PFSK-1 (cell line): ENCODE results near the gene KIAA0232.

Experiments
- FOXP2 ChIP-seq: optimal IDR thresholded peaks from 2 replicates; pipeline ENCODE3; 2011; ENCODE audit warnings: borderline replicate concordance, control low read depth, inconsistent platforms; ENCODE audit not compliant: insufficient read depth; ENCODE audit errors: extremely low read length, extremely low read depth
- POLR2AphosphoS5 ChIP-seq: IDR thresholded peaks from 2 replicates; pipeline ENCODE4 v1.6.1; 2012; ENCODE audit warnings: low read depth, mild to moderate bottlenecking, control low read depth, low read length, moderate library complexity
- SIN3A ChIP-seq: IDR thresholded peaks from 2 replicates; pipeline ENCODE4 v1.6.1; 2012; ENCODE audit warnings: mild to moderate bottlenecking, low read length, moderate library complexity, borderline replicate concordance; ENCODE audit not compliant: insufficient read depth
- TAF1 ChIP-seq: IDR thresholded peaks from 2 replicates; pipeline ENCODE4 v1.6.1; 2012; ENCODE audit warnings: low read length, control low read depth, borderline replicate concordance; ENCODE audit not compliant: insufficient read depth
- TF ChIP-seq, protein P1 (sequence below), 2 experiments: IDR thresholded peaks; 2 replicates each; pipeline versions ENCODE4 v1.6.1 to v1.8.0; 2011 to 2012; ENCODE audit warnings: low read depth in 2 of 2, low read length in 2 of 2, control low read depth in 1 of 2, inconsistent platforms in 1 of 2, mild to moderate bottlenecking in 1 of 2, moderate library complexity in 1 of 2; ENCODE audit not compliant: insufficient read depth in 1 of 2

Gene KIAA0232

DNA sequence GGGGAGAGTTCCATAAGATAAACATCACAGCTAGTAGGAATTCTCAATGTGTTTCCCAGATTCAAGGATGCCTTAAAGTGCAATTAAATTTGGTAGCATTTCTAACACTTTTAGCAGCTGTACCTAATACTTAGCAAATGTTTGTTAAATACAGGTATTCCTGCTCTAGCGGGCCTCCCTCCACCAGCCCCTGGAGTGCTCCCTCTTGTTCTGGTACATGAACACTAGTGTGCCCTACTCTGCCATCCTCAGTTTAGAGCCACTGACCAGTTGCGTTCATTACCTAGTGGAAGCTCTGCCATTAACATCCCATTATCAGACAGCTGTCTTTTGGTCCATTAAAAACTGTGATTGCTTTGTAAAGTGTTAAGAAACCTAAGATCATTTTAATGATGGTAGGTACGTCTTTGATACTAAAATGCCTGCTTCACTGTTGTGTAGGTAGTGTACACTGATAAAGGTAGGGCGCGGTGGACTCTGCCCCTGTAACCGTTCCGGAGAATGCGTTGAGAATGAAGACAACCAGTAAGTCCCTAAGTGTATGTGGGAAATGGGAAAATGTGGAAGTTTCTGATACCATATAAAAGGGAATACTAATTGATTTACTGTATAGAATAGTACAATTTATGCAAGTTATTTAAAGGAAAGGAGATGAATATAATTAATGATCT lies 21.7 kb downstream of the KIAA0232 start:
- TF ChIP-seq SIN3A (no peak), TAF1 (no peak), POLR2AphosphoS5 (no peak), FOXP2 (no peak)
- TF ChIP-seq, protein P1, sequence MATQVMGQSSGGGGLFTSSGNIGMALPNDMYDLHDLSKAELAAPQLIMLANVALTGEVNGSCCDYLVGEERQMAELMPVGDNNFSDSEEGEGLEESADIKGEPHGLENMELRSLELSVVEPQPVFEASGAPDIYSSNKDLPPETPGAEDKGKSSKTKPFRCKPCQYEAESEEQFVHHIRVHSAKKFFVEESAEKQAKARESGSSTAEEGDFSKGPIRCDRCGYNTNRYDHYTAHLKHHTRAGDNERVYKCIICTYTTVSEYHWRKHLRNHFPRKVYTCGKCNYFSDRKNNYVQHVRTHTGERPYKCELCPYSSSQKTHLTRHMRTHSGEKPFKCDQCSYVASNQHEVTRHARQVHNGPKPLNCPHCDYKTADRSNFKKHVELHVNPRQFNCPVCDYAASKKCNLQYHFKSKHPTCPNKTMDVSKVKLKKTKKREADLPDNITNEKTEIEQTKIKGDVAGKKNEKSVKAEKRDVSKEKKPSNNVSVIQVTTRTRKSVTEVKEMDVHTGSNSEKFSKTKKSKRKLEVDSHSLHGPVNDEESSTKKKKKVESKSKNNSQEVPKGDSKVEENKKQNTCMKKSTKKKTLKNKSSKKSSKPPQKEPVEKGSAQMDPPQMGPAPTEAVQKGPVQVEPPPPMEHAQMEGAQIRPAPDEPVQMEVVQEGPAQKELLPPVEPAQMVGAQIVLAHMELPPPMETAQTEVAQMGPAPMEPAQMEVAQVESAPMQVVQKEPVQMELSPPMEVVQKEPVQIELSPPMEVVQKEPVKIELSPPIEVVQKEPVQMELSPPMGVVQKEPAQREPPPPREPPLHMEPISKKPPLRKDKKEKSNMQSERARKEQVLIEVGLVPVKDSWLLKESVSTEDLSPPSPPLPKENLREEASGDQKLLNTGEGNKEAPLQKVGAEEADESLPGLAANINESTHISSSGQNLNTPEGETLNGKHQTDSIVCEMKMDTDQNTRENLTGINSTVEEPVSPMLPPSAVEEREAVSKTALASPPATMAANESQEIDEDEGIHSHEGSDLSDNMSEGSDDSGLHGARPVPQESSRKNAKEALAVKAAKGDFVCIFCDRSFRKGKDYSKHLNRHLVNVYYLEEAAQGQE (IDR thresholded peaks at IDR 0.05; ENCODE audit: insufficient read depth in 1 of 2, low read depth in 2 of 2, low read length in 2 of 2), result no peak

DNA sequence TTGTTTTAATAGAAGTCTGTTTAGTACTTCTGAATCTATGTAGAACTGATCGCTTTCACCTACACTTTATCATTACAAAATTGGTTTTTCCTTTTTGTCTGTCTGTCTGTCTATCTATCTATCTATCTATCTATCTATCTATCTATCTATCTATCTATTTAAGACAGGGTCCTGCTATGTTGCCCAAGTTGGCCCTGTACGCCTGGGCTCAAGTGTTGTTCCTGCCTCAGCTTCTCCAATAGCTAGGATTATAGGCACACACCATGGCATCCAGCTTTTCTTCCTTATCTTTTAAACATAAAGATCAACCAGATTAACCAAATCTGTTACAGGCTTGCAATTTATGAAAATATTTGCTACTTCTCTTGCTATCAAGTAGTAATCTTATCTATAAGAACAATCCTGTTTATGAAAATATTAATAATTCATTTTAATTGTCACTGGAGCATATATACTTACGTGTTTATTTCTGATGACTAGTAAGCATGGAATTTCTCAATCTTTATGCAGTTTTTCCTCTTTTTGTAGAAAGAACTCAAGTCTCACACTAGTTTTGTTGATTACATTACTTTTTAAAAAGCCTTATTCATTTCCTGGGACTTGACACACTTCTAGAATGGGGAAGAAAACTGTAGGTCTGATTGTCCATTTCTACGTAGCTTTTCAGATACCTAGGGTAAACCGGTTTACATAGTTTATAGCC lies 24.5 kb downstream of the KIAA0232 start:
- TF ChIP-seq SIN3A (no peak), POLR2AphosphoS5 (no peak), FOXP2 (no peak), TAF1 (no peak)
- TF ChIP-seq, protein P1 (IDR thresholded peaks at IDR 0.05; ENCODE audit: insufficient read depth in 1 of 2, low read depth in 2 of 2, low read length in 2 of 2), result no peak

DNA sequence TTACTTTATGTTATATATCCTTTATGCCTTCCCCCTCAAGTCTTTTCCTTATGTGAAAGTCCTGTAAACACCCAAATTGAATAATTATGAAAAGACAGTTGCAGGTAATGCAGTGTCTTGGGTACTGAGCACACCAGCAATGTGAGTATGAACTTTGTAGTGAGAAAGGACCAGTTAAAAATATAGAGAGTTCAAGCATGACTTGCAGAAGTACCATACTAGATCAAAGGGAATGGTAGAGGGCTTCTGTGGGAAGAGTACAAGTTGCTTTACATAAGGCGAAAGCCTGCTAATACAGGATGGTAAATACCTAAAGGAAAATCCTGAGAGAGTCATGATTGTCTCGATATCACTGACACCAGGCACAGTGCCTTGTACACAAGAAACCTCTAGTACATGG lies 25.7 kb downstream of the KIAA0232 start:
- TF ChIP-seq SIN3A (no peak), POLR2AphosphoS5 (no peak), FOXP2 (no peak), TAF1 (no peak)
- TF ChIP-seq, protein P1 (IDR thresholded peaks at IDR 0.05; ENCODE audit: insufficient read depth in 1 of 2, low read depth in 2 of 2, low read length in 2 of 2), result no peak

DNA sequence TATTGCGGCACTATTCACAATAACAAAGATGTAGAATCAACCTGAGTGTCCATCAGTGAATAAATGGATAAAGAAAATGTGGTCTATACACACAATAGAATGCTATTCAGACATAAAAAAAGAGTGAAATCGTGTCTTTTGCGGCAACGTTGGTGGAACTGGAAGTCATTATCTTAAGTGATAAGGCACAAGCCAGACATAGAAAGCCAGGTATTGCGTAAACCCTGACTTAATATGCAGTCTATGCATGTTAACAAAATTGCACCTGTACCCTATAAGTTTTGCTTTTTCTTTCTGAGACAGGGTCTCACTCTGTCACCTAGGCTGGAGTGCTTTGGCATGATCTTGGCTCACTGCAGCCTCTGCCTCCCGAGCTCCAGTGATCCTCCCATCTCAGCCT lies 28.6 kb downstream of the KIAA0232 start:
- TF ChIP-seq SIN3A (no peak), POLR2AphosphoS5 (no peak), TAF1 (no peak), FOXP2 (no peak)
- TF ChIP-seq, protein P1 (IDR thresholded peaks at IDR 0.05; ENCODE audit: insufficient read depth in 1 of 2, low read depth in 2 of 2, low read length in 2 of 2), result no peak

DNA sequence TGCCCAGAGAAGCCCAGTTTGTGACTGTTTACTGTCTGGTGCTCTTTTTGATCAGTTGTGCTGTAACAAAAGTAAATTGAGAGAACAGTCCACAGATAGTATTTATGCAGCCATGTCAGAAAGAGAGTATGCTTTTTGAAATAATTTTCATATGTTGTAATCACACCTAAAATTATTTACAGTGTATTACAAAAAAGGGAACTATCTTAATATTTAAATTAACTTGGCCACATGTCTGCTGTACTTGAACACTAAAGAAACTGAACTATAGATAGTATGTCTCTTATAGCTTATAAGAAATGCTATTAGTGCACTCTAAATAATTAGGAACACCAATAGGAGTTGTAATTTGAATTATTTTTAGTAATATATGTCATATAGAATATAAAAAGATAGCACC lies 30.2 kb downstream of the KIAA0232 start:
- TF ChIP-seq SIN3A (no peak), FOXP2 (no peak), TAF1 (no peak), POLR2AphosphoS5 (no peak)
- TF ChIP-seq, protein P1 (IDR thresholded peaks at IDR 0.05; ENCODE audit: insufficient read depth in 1 of 2, low read depth in 2 of 2, low read length in 2 of 2), result no peak
